ENCODE results near the gene TTC17. TPM values are rescaled to one million over a fixed set of nuclear protein-coding genes. Genes with fewer than 3 reads are reported as not detected.

The TTC17 gene
- polyA plus RNA-seq, 3 donors: 34.7 to 82.5 (median 40.8) TPM

DNA sequence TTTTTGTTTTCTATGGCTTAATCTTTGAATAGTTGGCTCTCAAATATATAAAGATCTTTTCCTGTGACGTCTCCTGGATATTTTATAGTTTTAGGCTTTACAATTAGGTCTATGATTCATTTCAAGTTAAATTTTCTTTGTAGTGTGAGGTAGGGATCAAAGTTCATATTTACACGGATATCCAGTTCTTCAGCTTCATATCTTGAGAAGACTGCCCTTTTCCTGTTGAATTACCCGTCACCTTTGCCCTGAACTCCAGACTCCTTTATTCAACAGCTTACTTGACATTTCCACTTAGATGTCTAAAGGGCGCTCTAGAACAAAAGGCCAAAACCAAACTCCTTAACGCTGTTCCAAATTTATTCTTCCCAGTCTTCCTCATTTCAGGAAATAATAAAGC is 51.7 kb downstream of the TTC17 start:
- Histone ChIP-seq H4K20me1 (ENCODE audit: insufficient read depth, low read length) (no peaks in the 10 kb centered on the region), H3K9me3 (replicated peaks in 1 of 2; ENCODE audit: control insufficient read depth in 1 of 2, insufficient read depth in 1 of 2, low read length in 2 of 2) (no peaks in the 10 kb centered on the region), H3K36me3 (replicated peaks in 1 of 2; ENCODE audit: control insufficient read depth in 1 of 2, insufficient read depth in 2 of 2, low read length in 2 of 2) (peaks cover 87 to 98% of the 10 kb centered on the region in 2 donors), H3K79me2 (ENCODE audit: insufficient read depth, low read length) (no peaks in the 10 kb centered on the region), H3K4me1 (ENCODE audit: control insufficient read depth in 1 of 2, insufficient read depth in 2 of 2, low read length in 2 of 2) (no peaks in the 10 kb centered on the region), H3K27me3 (ENCODE audit: control insufficient read depth in 2 of 2, insufficient read depth in 2 of 2, low read length in 2 of 2) (no peaks in the 10 kb centered on the region), H3K4me2 (replicated peaks; ENCODE audit: extremely low read depth, low read length, poor library complexity, severe bottlenecking) (no peak overlapping the region), H2AFZ (ENCODE audit: insufficient read depth, low read depth, low read length, poor library complexity, severe bottlenecking) (no peak overlapping the region), H3K27ac (ENCODE audit: low read depth in 1 of 2, low read length in 2 of 2) (no peak overlapping the region), H3K4me3 (replicated peaks in 1 of 3; ENCODE audit: low read depth in 2 of 3, low read length in 3 of 3) (no peak overlapping the region), H3K9ac (ENCODE audit: insufficient read depth, low read length, poor library complexity, severe bottlenecking) (no peak overlapping the region)
- Mint-ChIP-seq H3K27ac (peak overlapping the region in 1 of 7 donors; percentile 41), H3K36me3 (peaks cover 84 to 91% of the 10 kb centered on the region in 2 donors), H3K27me3 (ENCODE audit: low read depth in 3 of 3) (no peaks in the 10 kb centered on the region), H3K4me3 (no peak overlapping the region), H3K4me1 (no peaks in the 10 kb centered on the region), H3K9me3 (no peaks in the 10 kb centered on the region)
- TF ChIP-seq, protein P1, sequence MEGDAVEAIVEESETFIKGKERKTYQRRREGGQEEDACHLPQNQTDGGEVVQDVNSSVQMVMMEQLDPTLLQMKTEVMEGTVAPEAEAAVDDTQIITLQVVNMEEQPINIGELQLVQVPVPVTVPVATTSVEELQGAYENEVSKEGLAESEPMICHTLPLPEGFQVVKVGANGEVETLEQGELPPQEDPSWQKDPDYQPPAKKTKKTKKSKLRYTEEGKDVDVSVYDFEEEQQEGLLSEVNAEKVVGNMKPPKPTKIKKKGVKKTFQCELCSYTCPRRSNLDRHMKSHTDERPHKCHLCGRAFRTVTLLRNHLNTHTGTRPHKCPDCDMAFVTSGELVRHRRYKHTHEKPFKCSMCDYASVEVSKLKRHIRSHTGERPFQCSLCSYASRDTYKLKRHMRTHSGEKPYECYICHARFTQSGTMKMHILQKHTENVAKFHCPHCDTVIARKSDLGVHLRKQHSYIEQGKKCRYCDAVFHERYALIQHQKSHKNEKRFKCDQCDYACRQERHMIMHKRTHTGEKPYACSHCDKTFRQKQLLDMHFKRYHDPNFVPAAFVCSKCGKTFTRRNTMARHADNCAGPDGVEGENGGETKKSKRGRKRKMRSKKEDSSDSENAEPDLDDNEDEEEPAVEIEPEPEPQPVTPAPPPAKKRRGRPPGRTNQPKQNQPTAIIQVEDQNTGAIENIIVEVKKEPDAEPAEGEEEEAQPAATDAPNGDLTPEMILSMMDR (IDR thresholded peaks at IDR 0.05): no peak
- 100% methylated on average over 4 of the region's 5 CpGs for WGBS (ENCODE audit: insufficient coverage)
- DNase-seq: no peak
- intact Hi-C loops (cut with micrococcal nuclease): no loop called here

DNA sequence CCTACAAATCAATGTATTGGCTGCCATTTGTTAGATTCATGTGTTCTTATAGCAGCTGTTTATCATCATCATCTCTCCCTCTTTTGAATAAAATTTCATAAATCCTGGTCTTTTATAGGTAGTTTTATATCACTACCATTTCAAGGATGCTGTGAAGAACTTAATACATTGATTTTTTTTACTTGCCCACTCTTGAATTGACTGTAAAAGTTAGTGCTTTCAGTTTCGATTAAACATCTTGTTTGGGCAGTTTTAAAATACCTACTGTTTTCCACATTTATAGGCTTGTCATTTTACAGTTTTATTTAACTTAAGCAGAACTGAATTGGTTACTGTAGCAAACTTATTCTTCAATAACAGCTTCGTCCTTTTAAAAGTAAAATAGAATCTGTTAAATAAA is 59.5 kb downstream of the TTC17 start:
- no peak overlapping the region for H3K4me2 ChIP-seq (replicated peaks; ENCODE audit: extremely low read depth, low read length, poor library complexity, severe bottlenecking)

More for the DNA sequence above, 59.5 kb downstream of the TTC17 start:
- H3K4me1 ChIP-seq (ENCODE audit: control insufficient read depth in 1 of 2, insufficient read depth in 2 of 2, low read length in 2 of 2): no peaks in the 10 kb centered on the region
- H3K79me2 ChIP-seq (ENCODE audit: insufficient read depth, low read length): no peaks in the 10 kb centered on the region
- H4K20me1 ChIP-seq (ENCODE audit: insufficient read depth, low read length): no peaks in the 10 kb centered on the region
- peaks cover 55 to 75% of the 10 kb centered on the region in 2 donors for H3K36me3 ChIP-seq (replicated peaks in 1 of 2; ENCODE audit: control insufficient read depth in 1 of 2, insufficient read depth in 2 of 2, low read length in 2 of 2)
- no peak overlapping the region for H2AFZ ChIP-seq (ENCODE audit: insufficient read depth, low read depth, low read length, poor library complexity, severe bottlenecking)
- Mint-ChIP-seq H3K4me3 (no peak overlapping the region), H3K27ac (no peak overlapping the region), H3K9me3 (no peaks in the 10 kb centered on the region), H3K4me1 (no peaks in the 10 kb centered on the region), H3K36me3 (peaks cover 41 to 55% of the 10 kb centered on the region in 2 donors), H3K27me3 (ENCODE audit: low read depth in 3 of 3) (no peaks in the 10 kb centered on the region)
- intact Hi-C loops (cut with micrococcal nuclease): no loop called here
- H3K27ac ChIP-seq (ENCODE audit: low read depth in 1 of 2, low read length in 2 of 2): no peak overlapping the region
- TF ChIP-seq, protein P1 (IDR thresholded peaks at IDR 0.05): no peak
- no CpG with 5 or more reads among the region's 2 CpGs for whole genome bisulfite sequencing (ENCODE audit: insufficient coverage)
- H3K9me3 ChIP-seq (replicated peaks in 1 of 2; ENCODE audit: control insufficient read depth in 1 of 2, insufficient read depth in 1 of 2, low read length in 2 of 2): no peaks in the 10 kb centered on the region
- no peak overlapping the region for H3K9ac ChIP-seq (ENCODE audit: insufficient read depth, low read length, poor library complexity, severe bottlenecking)
- no peak overlapping the region for H3K4me3 ChIP-seq (replicated peaks in 1 of 3; ENCODE audit: low read depth in 2 of 3, low read length in 3 of 3)
- no peaks in the 10 kb centered on the region for H3K27me3 ChIP-seq (ENCODE audit: control insufficient read depth in 2 of 2, insufficient read depth in 2 of 2, low read length in 2 of 2)
- no peak for DNase-seq

Data from CD14-positive monocyte (primary cell).